Measurements from ENCODE around the gene TBC1D24. TPM values are rescaled to one million over a fixed set of nuclear protein-coding genes. Genes with fewer than 3 reads are reported as not detected.

Gene TBC1D24
- polyA plus RNA-seq, 3 donors, result 0.76 to 5.9 (median 2.1) TPM

GRCh38 chr16:2476741-2477140 lies 1.8 kb downstream of the TBC1D24 start:
- intact Hi-C loops (cut with micrococcal nuclease), result loop anchor here in 1 of 2 donors (10.0 kb wide), 1 partner anchor 52 kb away; the partner anchor contains the start of gene CCNF
- H3K79me2 ChIP-seq (ENCODE audit: insufficient read depth, low read length), result peaks cover 69% of the 10 kb centered on the region
- Mint-ChIP-seq H3K27me3 (ENCODE audit: low read depth in 3 of 3) (peaks cover 17 to 19% (median 19%) of the 10 kb centered on the region in 3 donors), H3K27ac (peak overlapping the region in 1 of 7 donors; percentile 42), H3K36me3 (peaks cover 5 to 33% of the 10 kb centered on the region in 2 donors), H3K9me3 (peaks cover 0 to 9% (median 0%) of the 10 kb centered on the region in 7 donors), H3K4me3 (no peak overlapping the region), H3K4me1 (peaks cover 37% of the 10 kb centered on the region)
- H3K27me3 ChIP-seq (ENCODE audit: control insufficient read depth in 2 of 2, insufficient read depth in 2 of 2, low read length in 2 of 2), result peaks cover 12 to 17% of the 10 kb centered on the region in 2 donors
- H3K9me3 ChIP-seq (replicated peaks in 1 of 2; ENCODE audit: control insufficient read depth in 1 of 2, insufficient read depth in 1 of 2, low read length in 2 of 2), result peaks cover 0 to 10% of the 10 kb centered on the region in 2 donors
- H3K4me2 ChIP-seq (replicated peaks; ENCODE audit: extremely low read depth, low read length, poor library complexity, severe bottlenecking), result no peak overlapping the region
- 83% methylated on average over 2 of the region's 3 CpGs for WGBS (ENCODE audit: insufficient coverage)
- no peak for DNase-seq
- no peak overlapping the region for H2AFZ ChIP-seq (ENCODE audit: insufficient read depth, low read depth, low read length, poor library complexity, severe bottlenecking)
- no peak overlapping the region for H3K4me3 ChIP-seq (replicated peaks in 1 of 3; ENCODE audit: low read depth in 2 of 3, low read length in 3 of 3)
- H3K27ac ChIP-seq (ENCODE audit: low read depth in 1 of 2, low read length in 2 of 2), result no peak overlapping the region
- TF ChIP-seq, protein P1, sequence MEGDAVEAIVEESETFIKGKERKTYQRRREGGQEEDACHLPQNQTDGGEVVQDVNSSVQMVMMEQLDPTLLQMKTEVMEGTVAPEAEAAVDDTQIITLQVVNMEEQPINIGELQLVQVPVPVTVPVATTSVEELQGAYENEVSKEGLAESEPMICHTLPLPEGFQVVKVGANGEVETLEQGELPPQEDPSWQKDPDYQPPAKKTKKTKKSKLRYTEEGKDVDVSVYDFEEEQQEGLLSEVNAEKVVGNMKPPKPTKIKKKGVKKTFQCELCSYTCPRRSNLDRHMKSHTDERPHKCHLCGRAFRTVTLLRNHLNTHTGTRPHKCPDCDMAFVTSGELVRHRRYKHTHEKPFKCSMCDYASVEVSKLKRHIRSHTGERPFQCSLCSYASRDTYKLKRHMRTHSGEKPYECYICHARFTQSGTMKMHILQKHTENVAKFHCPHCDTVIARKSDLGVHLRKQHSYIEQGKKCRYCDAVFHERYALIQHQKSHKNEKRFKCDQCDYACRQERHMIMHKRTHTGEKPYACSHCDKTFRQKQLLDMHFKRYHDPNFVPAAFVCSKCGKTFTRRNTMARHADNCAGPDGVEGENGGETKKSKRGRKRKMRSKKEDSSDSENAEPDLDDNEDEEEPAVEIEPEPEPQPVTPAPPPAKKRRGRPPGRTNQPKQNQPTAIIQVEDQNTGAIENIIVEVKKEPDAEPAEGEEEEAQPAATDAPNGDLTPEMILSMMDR (IDR thresholded peaks at IDR 0.05), result no peak
- H4K20me1 ChIP-seq (ENCODE audit: insufficient read depth, low read length), result peaks cover 29% of the 10 kb centered on the region
- H3K9ac ChIP-seq (ENCODE audit: insufficient read depth, low read length, poor library complexity, severe bottlenecking), result no peak overlapping the region
- H3K36me3 ChIP-seq (replicated peaks in 1 of 2; ENCODE audit: control insufficient read depth in 1 of 2, insufficient read depth in 2 of 2, low read length in 2 of 2), result no peaks in the 10 kb centered on the region
- H3K4me1 ChIP-seq (ENCODE audit: control insufficient read depth in 1 of 2, insufficient read depth in 2 of 2, low read length in 2 of 2), result peaks cover 18 to 55% of the 10 kb centered on the region in 2 donors

GRCh38 chr16:2477327-2477726 lies 2.4 kb downstream of the TBC1D24 start:
- peaks cover 0 to 5% of the 10 kb centered on the region in 2 donors for H3K9me3 ChIP-seq (replicated peaks in 1 of 2; ENCODE audit: control insufficient read depth in 1 of 2, insufficient read depth in 1 of 2, low read length in 2 of 2)
- intact Hi-C loops (cut with micrococcal nuclease), result loop anchor here in 1 of 2 donors (10.0 kb wide), 1 partner anchor 53 kb away; the partner anchor contains the start of gene CCNF
- H3K36me3 ChIP-seq (replicated peaks in 1 of 2; ENCODE audit: control insufficient read depth in 1 of 2, insufficient read depth in 2 of 2, low read length in 2 of 2), result no peaks in the 10 kb centered on the region
- peaks cover 18 to 49% of the 10 kb centered on the region in 2 donors for H3K4me1 ChIP-seq (ENCODE audit: control insufficient read depth in 1 of 2, insufficient read depth in 2 of 2, low read length in 2 of 2)
- Mint-ChIP-seq H3K9me3 (peaks cover 0 to 7% (median 0%) of the 10 kb centered on the region in 7 donors), H3K4me1 (peaks cover 42% of the 10 kb centered on the region), H3K36me3 (peaks cover 9 to 38% of the 10 kb centered on the region in 2 donors), H3K27me3 (ENCODE audit: low read depth in 3 of 3) (peaks cover 11 to 13% (median 13%) of the 10 kb centered on the region in 3 donors), H3K4me3 (no peak overlapping the region), H3K27ac (no peak overlapping the region)
- H3K27me3 ChIP-seq (ENCODE audit: control insufficient read depth in 2 of 2, insufficient read depth in 2 of 2, low read length in 2 of 2), result peaks cover 6 to 12% of the 10 kb centered on the region in 2 donors
- no peak overlapping the region for H3K9ac ChIP-seq (ENCODE audit: insufficient read depth, low read length, poor library complexity, severe bottlenecking)
- no peak overlapping the region for H2AFZ ChIP-seq (ENCODE audit: insufficient read depth, low read depth, low read length, poor library complexity, severe bottlenecking)
- TF ChIP-seq, protein P1 (IDR thresholded peaks at IDR 0.05), result no peak
- H3K79me2 ChIP-seq (ENCODE audit: insufficient read depth, low read length), result peaks cover 74% of the 10 kb centered on the region
- H3K4me2 ChIP-seq (replicated peaks; ENCODE audit: extremely low read depth, low read length, poor library complexity, severe bottlenecking), result no peak overlapping the region
- peaks cover 26% of the 10 kb centered on the region for H4K20me1 ChIP-seq (ENCODE audit: insufficient read depth, low read length)
- no peak overlapping the region for H3K27ac ChIP-seq (ENCODE audit: low read depth in 1 of 2, low read length in 2 of 2)
- 89% methylated on average over 2 of the region's 3 CpGs for WGBS (ENCODE audit: insufficient coverage)
- no peak for DNase-seq
- H3K4me3 ChIP-seq (replicated peaks in 1 of 3; ENCODE audit: low read depth in 2 of 3, low read length in 3 of 3), result no peak overlapping the region
